Measurements from ENCODE around the gene RAB27B.
A peak's percentile ranks its signal among the peaks of the same experiment; 100 is the strongest.
"Not testable (repeated sequence)": the region's sequence is repeated elsewhere in the genome, so short reads cannot be mapped to it uniquely, and the experiment has no call there.

The RAB27B gene, protein sequence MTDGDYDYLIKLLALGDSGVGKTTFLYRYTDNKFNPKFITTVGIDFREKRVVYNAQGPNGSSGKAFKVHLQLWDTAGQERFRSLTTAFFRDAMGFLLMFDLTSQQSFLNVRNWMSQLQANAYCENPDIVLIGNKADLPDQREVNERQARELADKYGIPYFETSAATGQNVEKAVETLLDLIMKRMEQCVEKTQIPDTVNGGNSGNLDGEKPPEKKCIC

DNA sequence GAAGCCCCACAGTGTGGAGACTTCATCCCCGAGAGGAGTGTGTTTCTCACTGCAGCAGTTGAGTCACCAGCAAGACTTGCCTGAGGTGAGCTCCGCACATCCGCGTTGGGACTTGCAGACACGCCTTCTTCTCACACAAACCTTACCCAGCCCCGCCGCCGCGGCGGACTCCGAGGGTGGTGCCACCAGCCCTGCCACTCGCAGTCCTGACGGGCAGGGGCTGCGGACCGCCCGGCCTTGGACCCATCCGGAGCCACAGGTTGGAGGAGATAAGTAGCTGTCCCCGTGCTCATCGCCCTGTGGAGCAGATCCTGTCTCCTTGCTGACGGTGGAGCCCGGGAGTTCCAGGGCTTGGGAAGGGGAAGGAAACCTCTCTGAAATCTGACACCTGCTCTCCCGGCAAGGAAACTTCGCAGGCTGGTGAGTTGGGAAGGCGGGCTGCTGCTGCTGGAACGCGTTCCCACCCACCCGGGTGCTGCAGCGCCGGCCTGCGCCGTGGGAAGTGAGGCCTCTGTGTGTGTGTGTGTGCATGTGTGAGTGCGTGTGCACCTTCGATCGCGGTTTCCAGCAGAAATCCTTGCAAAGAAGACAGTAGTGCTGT is at the start of gene RAB27B:
TSS of gene RAB27B (plus strand) at position 197 of the 601 bp plus-strand sequence. CDS start 49,109 bp downstream, outside the sequence.
- DNase-seq: peak; percentile 61 to 73

DNA sequence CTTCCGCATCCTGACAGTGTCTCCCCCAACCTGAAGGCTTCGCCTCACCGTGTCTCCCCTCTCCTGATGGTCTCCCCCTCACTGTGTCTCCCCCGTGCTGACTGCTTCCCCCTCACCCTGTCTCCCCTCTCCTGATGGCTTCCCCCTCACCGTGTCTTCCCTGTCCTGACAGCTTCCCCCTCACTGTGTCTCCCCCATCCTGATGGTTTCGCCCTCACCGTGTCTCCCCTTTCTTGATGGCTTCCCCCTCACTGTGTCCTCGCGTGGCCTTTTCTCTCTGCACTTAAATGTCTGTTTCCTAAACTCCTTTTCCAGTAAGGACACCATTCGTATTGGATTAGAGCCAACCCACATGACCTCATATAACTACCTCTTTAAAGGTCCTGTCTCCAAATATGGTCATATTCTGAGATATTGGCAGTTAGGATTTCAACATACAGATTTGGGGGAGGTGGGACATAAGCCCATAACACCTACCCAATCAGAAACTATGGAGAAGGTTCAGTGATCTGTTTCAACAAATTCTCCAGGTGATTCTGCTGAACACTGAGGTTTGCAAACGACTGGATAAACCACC is 47.9 kb upstream of the RAB27B start:
- no peak for DNase-seq

DNA sequence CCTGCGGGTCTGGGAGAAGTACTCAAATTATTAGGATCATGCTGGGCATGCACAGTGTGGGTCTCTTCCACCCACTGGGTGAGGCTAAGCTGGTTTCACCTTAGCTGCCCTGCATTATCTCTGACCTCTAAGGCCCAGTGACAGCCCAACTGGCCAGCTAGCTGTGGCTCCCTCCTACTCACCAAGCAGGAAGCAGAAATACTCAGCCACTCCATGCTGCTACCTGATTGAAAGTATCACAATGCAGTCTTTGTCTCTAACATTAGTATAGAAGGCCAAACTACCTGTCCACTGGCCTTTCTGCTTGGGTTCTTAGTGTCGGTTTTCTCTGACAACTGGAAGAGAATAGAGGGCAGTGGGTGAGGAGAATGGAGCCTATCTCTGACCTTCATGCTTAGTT is 47.3 kb upstream of the RAB27B start:
- no peak for DNase-seq

DNA sequence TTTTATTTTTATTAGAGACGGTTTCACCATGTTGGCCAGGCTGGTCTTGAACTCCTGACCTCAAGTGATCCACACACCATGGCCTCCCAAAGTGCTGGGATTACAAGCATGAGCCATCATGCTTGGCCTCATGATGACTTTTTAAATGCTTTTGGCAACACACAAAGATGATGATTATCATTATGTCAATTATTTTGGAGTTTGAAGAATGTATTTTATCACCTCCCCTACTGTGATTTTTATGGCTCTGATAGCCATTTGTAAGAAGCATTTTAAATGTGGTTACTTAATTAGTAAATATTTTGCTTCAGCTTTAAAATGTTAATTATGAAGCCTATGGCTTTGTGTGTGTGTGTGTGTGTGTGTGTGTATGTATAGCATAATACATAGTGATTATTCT is 45.1 kb upstream of the RAB27B start:
- DNase-seq: no peak

DNA sequence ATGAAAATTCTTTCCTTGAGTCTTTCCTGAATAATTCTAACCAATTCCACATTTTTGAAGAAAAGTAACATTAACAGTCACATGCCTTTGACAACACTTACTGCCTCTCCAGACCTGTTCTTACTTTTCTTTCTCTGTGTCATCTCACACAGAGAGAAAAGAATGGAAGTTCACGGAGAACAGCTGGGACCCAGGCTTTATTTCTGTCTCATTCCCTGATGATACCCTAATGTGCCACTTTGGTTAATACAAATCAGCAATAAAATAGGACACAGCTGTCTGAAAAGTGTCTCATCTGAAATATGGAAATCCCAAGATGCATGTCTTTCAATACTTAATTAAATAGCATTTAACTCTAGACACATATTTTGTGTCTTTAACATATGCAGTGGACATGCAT is 42.1 kb upstream of the RAB27B start:
- DNase-seq: no peak

DNA sequence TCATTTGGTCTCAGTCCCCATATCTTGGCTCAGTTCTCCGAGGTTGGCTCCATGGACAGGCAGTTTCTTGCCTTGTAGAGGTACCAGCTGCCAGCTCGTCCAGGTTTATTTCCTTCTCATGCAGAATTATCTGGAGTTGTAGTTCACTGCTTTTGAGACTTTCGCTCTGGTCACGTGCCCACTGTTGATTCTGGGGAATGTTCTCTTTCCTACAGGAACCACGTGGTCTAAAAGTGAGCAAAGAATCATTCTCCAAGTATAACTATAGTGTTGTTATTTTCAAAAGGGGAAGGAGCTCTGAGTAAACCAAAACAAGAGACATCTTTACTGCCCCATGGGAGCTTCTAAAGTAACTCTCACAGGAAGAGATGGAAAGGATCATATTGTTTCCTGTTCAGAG is 41.2 kb upstream of the RAB27B start:
- DNase-seq: no peak

DNA sequence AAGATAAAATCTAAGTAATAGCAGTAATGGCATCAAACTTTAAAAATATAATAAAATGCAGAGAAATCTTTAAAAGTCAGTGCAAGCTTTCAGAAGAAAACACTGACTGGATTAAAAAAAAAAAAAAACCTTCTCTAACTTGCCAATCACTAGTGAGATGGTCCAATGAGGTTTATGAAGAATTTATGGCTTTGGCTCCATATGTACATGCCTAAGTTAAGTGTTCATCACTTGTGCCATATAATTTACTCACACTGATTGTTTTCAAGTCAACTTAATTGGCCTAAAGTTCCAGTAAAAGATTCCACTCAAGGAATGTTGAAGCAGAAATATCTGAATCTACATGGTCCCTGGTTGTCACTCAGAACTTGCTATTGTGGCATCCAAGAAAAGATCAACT is 40.7 kb upstream of the RAB27B start:
- DNase-seq: no peak

DNA sequence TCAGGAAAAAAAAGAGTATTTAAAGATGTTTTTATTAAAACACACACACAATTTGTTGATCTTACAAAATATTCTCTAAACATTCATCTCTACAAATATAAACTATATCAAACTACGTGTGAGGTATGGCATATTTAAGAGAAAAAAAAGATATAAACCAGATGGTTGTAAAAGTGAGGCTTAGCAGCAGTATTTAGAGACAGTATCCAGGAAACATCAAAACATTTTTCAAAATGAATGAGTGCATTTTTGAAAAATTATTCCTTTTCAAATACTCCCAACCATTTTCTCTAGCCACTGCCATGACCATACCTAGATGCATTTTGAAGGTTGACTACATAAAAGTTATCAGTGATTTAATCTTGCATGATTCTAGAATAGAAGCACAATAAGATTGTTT is 38.2 kb upstream of the RAB27B start:
- no peak for DNase-seq

DNA sequence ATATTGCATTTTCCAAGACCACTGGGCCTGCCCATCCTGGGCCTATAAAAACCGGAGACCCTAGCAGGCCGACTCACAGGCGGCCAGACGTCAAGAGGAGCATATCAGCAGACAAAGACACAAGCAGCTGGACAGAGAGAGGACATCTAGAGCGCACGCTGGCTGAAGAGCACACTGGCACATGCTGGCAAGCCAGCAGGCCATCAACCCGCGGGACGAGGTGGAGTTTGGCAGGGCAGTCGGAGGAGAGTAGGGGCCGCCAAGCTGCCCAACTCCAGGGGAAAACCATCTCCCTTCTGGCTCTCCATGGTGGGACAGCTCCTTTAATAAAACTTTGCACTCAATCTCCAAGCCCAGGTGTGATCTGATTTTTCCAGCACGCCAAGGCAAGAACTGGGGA is 36.6 kb upstream of the RAB27B start:
- DNase-seq: no peak

DNA sequence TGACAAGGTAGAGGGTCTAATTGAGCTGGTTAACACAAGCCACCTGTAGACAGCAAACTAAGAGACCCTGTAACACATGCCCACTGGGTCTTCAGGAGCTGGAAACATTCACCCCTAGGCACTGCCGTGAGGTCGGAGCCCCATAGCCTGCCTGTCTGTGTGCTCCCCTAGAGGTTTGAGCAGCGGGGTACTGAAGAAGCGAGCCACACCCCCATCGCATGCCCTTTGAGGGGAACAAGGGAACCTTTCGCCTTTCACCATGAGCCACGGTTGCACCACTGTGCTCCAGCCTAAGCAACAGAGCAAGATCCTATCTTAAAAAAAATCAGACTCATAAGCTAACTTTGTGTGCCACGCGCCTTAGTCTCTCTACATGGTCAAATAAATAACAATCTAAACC is 36.2 kb upstream of the RAB27B start:
- no peak for DNase-seq

DNA sequence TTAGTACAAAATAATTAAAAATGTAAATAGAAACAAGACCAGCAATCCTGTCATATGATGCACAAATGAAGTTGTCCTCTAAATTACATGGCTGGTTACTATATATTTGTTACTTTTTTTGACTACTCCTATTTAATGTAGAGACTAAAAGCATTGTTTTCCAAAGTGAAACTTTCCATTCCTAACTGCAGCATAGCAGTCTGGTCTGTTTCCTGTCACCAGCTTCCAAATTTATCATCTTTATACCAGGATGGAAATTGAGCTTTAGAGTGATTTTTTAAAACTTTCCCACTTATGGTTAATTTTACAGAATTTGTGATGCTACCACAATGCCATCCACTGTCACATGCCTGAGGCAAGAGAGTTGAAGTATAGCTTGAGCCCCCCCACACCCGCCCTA is 33.5 kb upstream of the RAB27B start:
- no peak for DNase-seq

DNA sequence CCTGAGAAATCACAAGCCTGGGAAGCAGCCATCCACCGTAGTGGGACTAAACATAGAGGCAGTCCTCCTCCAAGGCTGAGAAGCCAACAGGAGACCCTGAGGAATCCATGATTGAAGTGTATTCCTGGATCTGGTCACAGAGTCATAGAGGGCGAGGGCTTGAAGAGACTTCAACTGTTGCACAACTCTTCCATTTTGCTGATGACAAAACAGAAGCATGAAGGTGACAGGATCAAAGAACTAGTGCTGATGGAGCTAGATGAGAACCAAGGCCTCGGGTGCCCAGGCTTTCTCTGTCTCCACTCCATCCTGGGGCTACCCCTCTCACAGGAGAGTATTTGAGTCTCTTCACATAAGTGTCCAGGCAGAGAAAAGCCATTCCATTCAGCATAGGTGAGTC is 30.1 kb upstream of the RAB27B start:
- no peak for DNase-seq

DNA sequence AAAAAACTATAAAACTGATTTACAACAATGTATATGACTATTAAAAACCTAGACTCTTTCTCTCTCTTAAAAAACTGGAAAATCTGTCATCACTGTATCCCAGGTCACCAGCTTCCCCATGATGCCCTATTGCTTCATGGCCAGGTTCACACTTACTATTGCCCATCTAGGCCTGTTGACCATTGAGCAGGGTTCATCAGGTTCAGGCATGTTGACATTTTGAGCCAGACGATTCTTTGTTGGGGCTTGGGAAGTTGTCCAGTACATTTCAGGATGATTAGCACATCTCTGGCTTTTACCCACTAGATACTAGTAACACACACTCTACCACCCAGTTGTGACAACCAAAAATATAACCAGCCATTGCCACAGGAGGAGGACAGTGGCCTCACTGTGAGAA is 26.9 kb upstream of the RAB27B start:
- no peak for DNase-seq

DNA sequence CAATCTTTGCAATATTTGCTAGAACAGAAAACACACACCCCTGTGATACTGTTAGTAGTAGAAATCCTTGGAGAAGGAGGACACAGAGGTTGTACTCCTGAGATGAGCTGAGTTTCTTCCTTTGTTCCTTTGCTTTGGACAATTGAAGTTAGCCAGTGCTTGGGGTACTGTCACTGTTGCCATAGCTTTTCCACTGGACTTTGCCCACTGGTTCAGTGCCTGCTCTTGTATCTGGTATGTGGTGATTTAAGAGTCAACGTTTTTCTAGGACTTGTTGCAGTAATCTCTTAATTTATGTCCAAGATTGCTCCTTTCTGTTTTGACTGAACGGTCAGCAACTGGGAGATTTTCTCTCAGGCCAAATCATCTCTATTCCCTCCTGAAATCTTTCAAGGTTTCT is 26.1 kb upstream of the RAB27B start:
- no peak for DNase-seq

DNA sequence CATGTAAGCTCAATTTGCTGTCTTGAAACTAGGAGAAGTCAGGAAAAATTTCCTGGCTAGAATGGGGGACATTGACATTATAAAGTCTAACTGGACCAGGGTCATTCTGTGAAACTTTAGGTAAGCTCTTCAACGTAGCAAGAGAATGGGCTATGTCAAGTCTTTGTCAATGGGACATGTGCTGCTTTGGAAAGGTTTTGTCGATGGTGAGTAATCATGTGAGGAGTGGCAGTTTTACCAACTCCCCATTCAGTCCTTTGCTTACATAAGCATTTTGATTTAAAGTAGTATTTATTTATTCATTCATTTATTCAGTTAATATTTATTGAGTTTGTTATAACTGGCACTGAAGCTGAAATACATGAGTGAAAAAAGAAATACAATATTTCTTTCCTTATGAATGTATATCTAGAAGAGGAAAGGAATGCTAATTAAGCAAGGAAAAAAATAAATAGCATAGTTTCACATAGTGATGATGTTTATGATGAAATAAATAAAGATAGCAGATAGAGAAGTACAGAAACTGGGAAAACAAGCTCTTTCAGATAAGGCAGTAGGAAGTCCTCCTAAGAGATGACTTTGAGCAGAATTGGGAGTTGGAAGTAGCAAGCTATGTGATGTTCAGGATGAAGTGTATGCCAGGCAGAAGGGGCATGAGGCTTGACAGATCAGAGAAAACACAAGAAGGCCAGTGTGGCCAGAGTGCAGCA is 25.4 kb upstream of the RAB27B start:
- DNase-seq: no peak

DNA sequence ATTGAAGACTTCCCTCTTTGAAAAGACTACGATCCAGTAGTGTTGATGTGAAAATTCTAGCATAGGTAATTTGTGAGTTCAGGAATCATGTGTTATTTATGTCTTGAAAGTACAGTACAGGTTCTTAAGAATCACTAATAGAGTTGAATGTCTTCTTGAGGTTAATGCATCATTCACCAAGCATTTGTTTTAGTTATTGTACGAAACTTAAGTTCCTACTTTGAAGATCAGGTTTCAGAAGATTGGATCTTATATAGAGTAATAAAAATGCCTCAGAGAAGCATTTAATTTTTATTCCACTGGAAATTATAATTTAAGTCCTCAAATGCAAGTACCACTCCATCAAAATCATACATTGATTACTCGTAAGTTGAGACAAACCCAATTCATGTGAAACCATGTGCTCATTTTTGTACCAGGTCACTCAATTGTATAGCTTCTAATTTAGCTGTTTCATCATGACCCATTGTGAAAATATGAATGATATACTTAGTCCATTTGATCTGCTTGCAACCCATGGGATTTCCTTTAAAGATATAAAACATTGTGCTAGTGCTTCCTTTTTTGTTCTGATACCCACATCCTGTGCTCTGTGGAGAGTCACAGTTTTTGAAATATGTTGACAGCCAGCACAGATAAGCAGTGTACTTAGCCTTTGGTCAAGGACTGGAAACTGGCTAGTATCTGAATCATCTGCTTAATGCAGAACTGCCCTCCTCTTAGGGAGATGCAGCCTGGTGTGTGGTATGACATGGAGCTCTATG is 22.5 kb upstream of the RAB27B start:
- no peak for DNase-seq

DNA sequence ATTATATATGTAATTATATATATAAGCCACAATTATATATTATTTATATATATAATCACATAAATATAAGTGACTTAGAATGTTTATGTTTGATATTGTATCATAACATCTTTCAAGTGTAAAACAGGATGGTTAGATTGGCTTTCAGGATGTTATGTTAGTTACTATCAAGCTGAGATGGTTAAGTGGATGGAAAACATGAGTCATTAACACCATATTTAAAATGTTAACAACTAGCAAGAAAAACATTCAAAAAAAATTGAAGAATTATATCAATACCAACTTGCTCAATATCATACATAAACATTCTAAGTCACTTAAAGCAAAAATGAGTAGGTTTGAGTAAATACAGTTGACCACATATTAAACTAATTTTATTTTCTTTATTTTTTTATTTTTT is 21.8 kb upstream of the RAB27B start:
- DNase-seq: no peak

DNA sequence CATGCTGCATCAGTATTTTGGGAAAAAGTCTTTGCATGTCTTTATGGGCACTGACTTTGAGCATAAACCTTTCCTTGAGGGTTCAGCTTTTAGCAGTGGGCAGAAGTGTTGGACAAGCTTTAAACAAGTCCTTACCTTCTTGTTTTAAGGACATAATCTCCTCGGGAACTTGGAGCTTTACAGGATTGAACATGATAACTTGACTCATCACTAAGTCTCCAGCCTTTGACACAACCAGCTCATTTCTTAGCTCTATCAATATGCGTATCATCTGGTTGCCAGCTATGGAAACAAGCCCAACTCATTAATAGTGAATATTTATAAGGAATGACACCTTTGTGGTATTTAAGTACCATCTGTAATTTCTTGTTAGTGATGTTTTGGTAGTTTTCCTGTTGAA is 21.0 kb upstream of the RAB27B start:
- DNase-seq: no peak

DNA sequence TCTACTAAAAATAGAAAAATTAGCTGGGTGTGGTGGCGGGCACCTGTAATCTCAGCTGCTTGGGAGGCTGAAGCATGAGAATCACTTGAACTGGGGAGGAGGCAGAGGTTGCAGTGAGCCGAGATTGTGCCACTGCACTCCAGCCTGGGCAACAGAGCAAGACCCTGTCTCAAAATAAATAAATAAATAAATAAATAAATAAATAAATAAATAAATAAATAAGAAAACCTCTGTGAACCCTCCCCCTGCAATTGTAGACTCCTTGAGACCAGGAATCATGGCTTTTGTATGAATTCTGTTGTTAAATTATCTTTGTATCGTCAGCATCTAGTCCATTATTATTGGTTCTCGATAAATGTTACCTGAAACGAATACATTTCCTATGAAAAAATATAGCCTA is 17.6 kb upstream of the RAB27B start:
- not testable (repeated sequence) for DNase-seq

DNA sequence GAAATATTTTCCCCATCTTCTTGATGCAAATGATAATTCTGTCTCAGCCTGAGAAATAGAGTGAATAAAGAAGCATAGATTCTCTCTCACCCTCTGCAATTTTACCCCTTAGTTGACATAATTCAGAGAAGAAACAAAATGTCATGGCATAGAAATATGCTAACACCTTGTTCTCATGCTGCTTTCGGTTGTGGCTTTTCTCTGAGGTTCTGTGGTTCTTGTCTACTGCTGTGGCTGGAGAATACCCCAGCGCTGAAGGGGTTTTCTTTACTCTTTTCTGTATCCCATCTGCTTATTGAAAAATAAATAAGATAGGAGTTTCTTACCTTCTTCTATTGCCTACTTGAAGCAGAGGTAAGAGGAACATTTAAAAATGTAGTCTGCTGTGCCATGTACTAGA is 15.4 kb upstream of the RAB27B start:
- no peak for DNase-seq

DNA sequence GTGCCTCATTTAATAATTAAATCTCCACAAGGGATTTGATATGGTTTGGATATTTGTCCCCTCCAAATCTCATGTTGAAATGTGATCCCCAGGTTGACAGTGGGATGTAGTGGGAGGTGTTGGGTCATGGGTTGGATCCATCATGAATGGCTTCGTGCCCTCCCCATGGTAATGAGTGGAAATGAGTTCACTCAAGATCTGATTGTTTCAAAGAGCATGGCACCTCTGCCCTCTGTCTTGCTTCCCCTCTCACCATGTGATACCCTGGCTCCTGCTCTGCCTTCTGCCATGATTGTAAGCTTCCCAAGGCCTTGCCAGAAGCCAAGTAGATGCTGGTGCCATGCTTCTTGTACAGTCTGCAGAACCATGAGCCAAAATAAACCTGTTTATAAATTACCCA is 15.0 kb upstream of the RAB27B start:
- no peak for DNase-seq

DNA sequence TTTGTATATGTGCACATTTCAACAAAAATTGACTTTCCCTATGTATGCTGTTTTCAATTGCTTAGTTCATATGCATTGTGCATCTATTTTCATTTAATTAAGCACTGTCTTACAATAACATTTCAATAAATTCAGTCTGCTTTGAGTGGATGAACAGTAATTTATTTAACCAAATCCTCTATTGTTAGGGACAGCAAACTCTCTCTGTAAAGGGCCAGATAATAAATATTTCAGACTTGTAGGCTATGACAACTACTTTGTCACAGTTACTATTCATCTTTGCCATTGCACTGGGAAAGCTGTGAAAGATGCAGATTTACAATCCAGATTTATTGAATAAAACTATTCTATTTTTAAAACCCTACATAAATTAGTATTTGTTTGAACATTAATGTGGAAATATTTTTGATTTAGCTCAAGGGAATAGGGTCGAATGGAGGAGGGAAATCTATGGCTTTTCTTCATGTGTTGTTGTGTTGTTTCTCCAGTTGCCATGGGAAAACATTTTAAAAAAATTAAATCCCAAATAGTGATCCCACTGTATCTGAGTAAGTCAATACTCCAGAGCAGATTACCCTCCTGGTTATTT is 14.2 kb upstream of the RAB27B start:
- no peak for DNase-seq

DNA sequence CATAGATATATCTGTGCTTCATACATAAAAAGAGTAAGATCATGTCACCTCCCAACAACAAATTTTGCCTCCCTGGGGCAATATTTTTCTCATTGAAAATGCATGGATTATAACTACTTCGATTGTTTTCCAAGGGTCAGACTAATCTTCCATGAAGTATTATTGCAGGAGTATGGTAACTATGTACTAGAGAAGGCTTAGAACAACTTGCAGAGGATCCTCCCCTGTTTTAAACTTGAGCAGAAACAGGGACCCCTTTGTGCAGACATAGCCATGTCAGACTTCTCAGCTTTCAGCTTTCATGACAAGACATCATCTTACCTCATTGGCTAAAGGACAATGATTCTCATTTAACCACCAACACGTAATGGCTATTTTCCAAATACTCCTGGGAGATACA is 13.2 kb upstream of the RAB27B start:
- DNase-seq: no peak

Measured in stimulated activated CD4-positive, alpha-beta T cell treated with anti-CD3 and anti-CD28 coated beads, Interleukin-4, amount 100 ng/mL, for 4 hours (primary cell).